HUDEP-2 (cell line): ENCODE results near the gene TK2.
"Not testable (repeated sequence)": the region's sequence is repeated elsewhere in the genome, so short reads cannot be mapped to it uniquely, and the experiment has no call there.

Experiments
- DNase-seq, 76 experiments: peaks; one replicate each; lab custom pipeline; 2025; ENCODE audit not compliant: unreplicated experiment in 76 of 76; lab: John Stamatoyannopoulos, UW

The TK2 gene

GRCh38 chr16:66471716-66472393 is 78.1 kb downstream of the TK2 start:
- no peak for DNase-seq

- DNase-seq: no peak
Measured at GRCh38 chr16:66471264-66471663, 78.7 kb downstream of the TK2 start.

GRCh38 chr16:66470556-66470955 is 79.4 kb downstream of the TK2 start:
- DNase-seq: no peak

GRCh38 chr16:66469947-66470546 is 79.9 kb downstream of the TK2 start:
- no peak for DNase-seq

- DNase-seq: no peak
Measured at GRCh38 chr16:66469291-66469946, 80.5 kb downstream of the TK2 start.

GRCh38 chr16:66468321-66468965 is 81.5 kb downstream of the TK2 start:
- DNase-seq: no peak

DNA sequence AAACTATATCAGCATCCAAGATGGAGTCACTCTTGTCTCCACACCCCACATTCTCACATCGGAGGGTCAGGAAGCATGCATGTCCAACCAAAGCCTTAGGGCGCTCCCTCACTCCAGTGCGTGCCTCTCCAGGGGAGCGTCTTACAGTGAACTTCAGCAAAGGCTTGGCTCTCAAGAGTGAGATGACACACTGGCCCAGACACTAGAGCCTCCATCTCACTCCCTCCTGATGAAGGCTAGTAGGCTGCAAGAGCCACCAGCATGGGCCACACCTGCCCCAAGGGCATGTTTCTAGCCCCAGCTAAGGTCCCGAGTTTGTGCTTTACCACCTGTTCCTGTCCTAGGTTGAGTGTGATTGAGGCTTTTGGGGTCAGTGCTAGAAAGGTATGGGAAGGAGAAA is 82.3 kb downstream of the TK2 start:
- no peak for DNase-seq

DNA sequence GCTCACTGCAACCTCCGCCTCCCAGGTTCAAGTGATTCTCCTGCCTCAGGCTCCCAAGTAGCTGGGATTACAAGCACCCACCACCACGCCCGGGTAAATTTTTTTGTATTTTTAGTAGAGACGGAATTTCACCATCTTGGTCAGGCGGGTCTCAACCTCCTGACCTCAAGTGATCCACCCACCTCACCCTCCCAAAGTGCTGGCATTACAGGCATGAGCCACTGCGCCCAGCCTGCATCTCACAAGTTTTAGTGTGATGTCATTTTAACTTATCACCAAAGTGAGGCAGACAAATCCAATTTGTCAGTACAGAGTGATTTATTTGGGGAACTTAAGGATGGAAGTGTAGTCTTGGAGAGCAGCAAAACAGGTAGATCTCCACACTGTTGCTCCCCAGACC is 83.3 kb downstream of the TK2 start:
- not testable (repeated sequence) for DNase-seq

DNA sequence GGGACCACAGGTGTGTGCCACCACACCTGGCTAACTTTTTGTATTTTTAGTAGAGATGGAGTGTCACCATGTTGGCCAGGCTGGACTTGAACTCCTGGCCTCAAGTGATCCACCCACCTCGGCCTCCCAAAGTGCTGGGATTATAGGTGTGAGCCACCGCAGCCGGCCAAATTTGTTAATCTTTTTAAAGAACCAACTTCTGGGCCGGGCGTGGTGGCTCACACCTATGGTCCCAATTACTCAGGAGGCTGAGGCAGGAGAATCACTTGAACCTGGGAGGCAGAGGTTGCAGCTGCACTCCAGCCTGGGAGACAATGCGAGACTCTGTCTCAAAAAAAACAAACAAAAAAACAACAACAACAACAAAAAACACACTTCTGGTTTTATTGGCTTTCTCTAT is 84.0 kb downstream of the TK2 start:
- DNase-seq: not testable (repeated sequence)

GRCh38 chr16:66462912-66463311 is 87.0 kb downstream of the TK2 start:
- DNase-seq: no peak

DNA sequence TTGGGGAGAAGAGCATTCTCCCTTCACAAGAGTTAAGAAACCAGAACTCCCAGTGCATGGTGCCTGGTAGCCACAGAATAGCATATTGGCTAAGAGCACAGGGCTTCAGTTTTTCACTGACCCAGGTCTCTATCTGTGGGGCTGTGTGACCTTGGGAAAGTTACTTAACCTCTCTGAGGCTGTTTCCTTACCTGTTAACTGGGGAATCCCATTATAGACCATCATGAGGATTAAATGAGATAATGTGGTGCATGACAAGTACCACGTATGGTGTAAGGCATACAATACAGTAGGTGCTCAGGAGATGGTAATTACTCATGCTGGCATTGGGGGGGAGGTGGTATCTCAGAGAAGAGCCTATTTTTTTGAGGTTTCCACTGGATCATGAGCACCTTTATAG is 89.2 kb downstream of the TK2 start:
- no peak for DNase-seq

- DNase-seq: no peak
Measured at GRCh38 chr16:66459878-66460277, 90.0 kb downstream of the TK2 start.

- no peak for DNase-seq
Measured at GRCh38 chr16:66458853-66459252, 91.1 kb downstream of the TK2 start.

DNA sequence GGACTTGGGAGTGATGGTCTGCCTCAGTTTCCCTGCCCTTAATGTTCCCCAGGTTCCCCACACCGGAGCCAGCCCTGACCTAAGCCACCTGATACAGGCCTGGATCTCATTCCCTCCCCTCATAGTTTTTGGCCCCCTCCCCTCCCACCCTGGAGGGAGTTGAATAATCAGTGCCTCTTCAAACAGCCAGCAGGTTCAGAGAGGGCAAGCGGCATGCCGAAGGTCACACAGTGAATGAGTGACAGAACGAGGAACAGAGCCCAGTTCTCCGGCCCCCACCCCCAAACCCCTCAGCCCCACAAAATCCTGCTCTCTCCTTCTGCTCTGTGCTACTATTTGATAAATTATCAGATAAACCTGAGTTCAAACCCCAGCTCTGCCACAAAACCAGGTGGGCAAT is 91.6 kb downstream of the TK2 start:
- DNase-seq: no peak
